AG04449 (cell line): ENCODE data around the gene ERLEC1.

ENCODE experiments used
- CTCF ChIA-PET: fragments of 350-600 bp; formaldehyde crosslinking; extraction: SDS; loops from one replicate; lab custom pipeline; 2021; ENCODE audit warnings: antibody characterized with exemption; lab: Yijun Ruan, JAX
- POLR2A ChIA-PET: fragments of 400-600, 350-600 bp; formaldehyde crosslinking; extraction: SDS; loops from one replicate; lab custom pipeline; 2020; ENCODE audit warnings: antibody characterized with exemption, inconsistent platforms; lab: Yijun Ruan, JAX
- DNase-seq: peaks from one replicate; pipeline ENCODE4 v3.0.0-alpha.2; 2010; ENCODE audit warnings: low read depth, low spot score
- H3K4me3 ChIP-seq: 2 replicates; pipeline ENCODE4 v1.5.1; 2011; ENCODE audit warnings: low read depth, mild to moderate bottlenecking, control low read depth, low read length
- CTCF ChIP-seq: IDR thresholded peaks from one replicate; pipeline ENCODE4 v1.5.1; 2011; ENCODE audit warnings: mild to moderate bottlenecking, moderate library complexity, low read length, control low read depth, inconsistent platforms; ENCODE audit not compliant: insufficient read depth; ENCODE audit errors: missing control alignments

The ERLEC1 gene

GRCh38 chr2:53777134-53777533 is 9.7 kb upstream of the ERLEC1 start:
- POLR2A ChIA-PET = no interaction called here
- no peak overlapping the region for H3K4me3 ChIP-seq
- CTCF ChIA-PET = interaction anchor here (2.3 kb wide), 1 partner anchor 9 kb away, joined by 10 read pairs; the partner anchor contains the start of gene CHAC2
- DNase-seq = no peak
- no peak for TF ChIP-seq CTCF

GRCh38 chr2:53778536-53779162 is 8.2 kb upstream of the ERLEC1 start:
- ChIA-PET CTCF (no interaction called here), POLR2A (no interaction called here)
- no peak for TF ChIP-seq CTCF
- no peak for DNase-seq
- no peak overlapping the region for H3K4me3 ChIP-seq

DNA sequence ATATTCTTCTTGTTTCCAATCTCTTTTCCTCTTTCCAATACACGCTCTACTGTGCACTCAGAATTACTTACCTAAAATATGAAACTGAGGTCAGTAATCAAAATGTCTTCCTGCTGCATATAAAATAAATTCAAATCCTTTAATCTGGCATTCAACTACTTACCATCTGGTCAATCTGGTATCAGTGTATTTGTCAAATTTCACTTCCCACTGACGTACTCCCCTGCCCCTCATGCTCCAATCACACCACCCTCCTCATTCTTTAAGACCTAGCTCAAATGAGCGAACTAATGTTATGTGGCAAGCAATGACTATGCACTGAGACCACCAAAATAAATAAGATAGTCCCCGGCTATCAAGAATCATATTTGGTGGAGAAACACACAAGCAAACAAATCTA is 6.8 kb upstream of the ERLEC1 start:
- DNase-seq = no peak
- ChIA-PET POLR2A (no interaction called here), CTCF (no interaction called here)
- TF ChIP-seq CTCF = no peak
- H3K4me3 ChIP-seq = no peak overlapping the region

GRCh38 chr2:53782676-53783075 is 4.2 kb upstream of the ERLEC1 start:
- no peak overlapping the region for H3K4me3 ChIP-seq
- no peak for TF ChIP-seq CTCF
- no peak for DNase-seq
- ChIA-PET CTCF (no interaction called here), POLR2A (no interaction called here)

DNA sequence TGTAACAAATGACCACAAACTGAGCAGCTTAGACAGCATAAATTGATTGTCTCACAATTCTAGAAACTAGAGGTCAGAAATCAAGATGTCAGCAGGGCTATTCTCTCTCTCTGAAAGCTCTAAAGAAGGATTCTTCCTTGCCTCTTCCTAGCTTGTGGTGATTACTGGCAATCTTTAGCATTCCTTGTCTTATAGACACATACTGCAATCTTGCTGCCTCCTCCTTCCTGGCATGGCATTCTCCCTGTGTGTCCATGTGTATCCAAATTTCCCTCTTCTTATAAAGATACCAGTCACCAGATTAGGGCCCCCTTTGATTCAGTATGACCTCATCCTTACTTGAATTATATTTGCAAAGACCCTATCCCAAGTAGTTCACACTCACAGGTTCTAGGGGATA is 2.4 kb upstream of the ERLEC1 start:
- ChIA-PET CTCF (interaction anchor here (0.7 kb wide), 1 partner anchor 17 kb away, joined by 3 read pairs; no protein-coding TSS in a partner anchor), POLR2A (no interaction called here)
- DNase-seq = no peak

DNA sequence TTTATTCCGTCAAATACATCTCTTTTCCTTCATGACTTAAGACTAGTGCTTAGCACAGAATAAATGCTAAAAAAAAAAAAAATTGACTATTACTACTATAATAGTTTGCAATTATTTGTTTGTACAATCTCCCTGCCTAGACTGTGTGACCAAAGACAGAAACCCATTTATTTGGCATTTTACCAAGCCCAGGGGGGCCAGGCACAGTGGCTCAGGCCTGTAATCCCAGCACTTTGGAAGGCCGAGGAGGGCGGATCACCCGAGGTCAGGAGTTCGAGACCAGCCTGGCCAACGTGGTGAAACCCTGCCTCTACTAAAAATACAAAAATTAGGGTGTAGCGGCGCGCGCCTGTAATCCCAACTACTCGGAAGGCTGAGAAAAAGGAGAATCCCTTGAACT is 1.5 kb upstream of the ERLEC1 start:
- ChIA-PET CTCF (interaction anchor here (2.8 kb wide), 1 partner anchor 17 kb away, joined by 10 read pairs; the partner anchor contains the start of gene CHAC2), POLR2A (no interaction called here)
- no peak for DNase-seq
- TF ChIP-seq CTCF = no peak
- H3K4me3 ChIP-seq = peak overlapping the region; percentile 57

More for the DNA sequence above, 2.4 kb upstream of the ERLEC1 start:
- H3K4me3 ChIP-seq = no peak overlapping the region
- no peak for TF ChIP-seq CTCF
